ENCODE results near the gene PARM1. TPM values are rescaled to one million over a fixed set of nuclear protein-coding genes. Genes with fewer than 3 reads are reported as not detected.

PARM1 gene
- total and polyA plus RNA-seq, 2 of the 4 experiments (the other 2 are of a cell fraction), result 0.07 to 0.18 TPM

DNA sequence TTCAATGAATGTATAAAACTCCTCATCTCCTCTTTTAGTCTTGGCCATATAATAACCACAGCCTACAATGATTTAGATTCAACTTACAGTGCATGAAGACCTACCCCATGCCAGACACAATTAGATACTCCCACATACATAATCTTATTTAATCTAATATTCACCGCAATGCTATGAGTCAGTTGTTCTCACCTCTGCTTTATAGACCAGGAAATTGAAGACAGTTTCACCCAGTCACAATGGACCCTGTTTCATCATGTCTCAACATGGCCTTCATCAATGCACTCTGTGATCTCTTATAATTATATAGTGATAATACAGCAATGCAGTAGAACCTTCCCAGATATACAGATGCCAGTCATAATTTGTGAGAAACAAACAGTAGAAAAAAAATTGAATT lies 148.6 kb downstream of the PARM1 start:
- Histone ChIP-seq H3K18ac (ENCODE audit: low read depth, low read length) (no peak overlapping the region), H4K20me1 (ENCODE audit: insufficient read depth, low read length) (no peaks in the 10 kb centered on the region), H3K36me3 (ENCODE audit: control insufficient read depth, insufficient read depth, low read length) (no peaks in the 10 kb centered on the region), H2AK5ac (ENCODE audit: low read depth, low read length) (no peak overlapping the region), H3K27me3 (ENCODE audit: control insufficient read depth, insufficient read depth, low read length) (no peaks in the 10 kb centered on the region), H2BK15ac (ENCODE audit: low read depth, low read length) (no peak overlapping the region), H2AK9ac (replicated peaks; ENCODE audit: low read depth, low read length, poor library complexity) (no peak overlapping the region), H4K8ac (ENCODE audit: low read depth in 2 of 2, low read length in 2 of 2) (no peak overlapping the region), H3K9ac (ENCODE audit: low read depth, low read length) (no peak overlapping the region), H3K4me3 (ENCODE audit: insufficient read depth, low read depth, low read length) (no peak overlapping the region), H3K27ac (ENCODE audit: insufficient read depth, low read length) (no peak overlapping the region), H3K4me2 (ENCODE audit: low read depth, low read length) (no peak overlapping the region), H2BK5ac (ENCODE audit: low read depth, low read length, poor library complexity, severe bottlenecking) (no peak overlapping the region), H2BK20ac (ENCODE audit: low read depth, low read length) (no peak overlapping the region), H3K79me1 (ENCODE audit: low read depth in 1 of 2, low read length in 2 of 2) (no peaks in the 10 kb centered on the region), H3K14ac (replicated peaks; ENCODE audit: low read depth, low read length) (no peak overlapping the region), H2BK120ac (ENCODE audit: low read depth, low read length) (no peak overlapping the region), H3K56ac (ENCODE audit: extremely low read depth, insufficient read depth, low read length) (no peak overlapping the region), H2AFZ (replicated peaks; ENCODE audit: low read length, poor library complexity) (no peak overlapping the region), H3K4ac (ENCODE audit: low read depth, low read length) (no peak overlapping the region), H3K9me1 (ENCODE audit: insufficient read depth, low read length) (no peaks in the 10 kb centered on the region), H3K4me1 (ENCODE audit: control insufficient read depth, insufficient read depth, low read length) (no peaks in the 10 kb centered on the region), H3K9me3 (ENCODE audit: control insufficient read depth, insufficient read depth, low read length) (no peaks in the 10 kb centered on the region; the same call in 1 of the 2 replicates), H4K5ac (ENCODE audit: low read depth, low read length) (no peak overlapping the region), H4K91ac (ENCODE audit: insufficient read depth, low read depth, low read length) (no peak overlapping the region), H3K23ac (ENCODE audit: low read depth, low read length) (no peak overlapping the region)
- POLR2A ChIA-PET (ENCODE audit: unreplicated experiment), result no interaction called here
- no peak for ATAC-seq (ENCODE audit: low read depth)
- intact Hi-C loops (cut with micrococcal nuclease), result no loop called here
- DNase-seq, result no peak
- no CpG with 5 or more reads among the region's 1 CpG for WGBS, 2 experiments (ENCODE audit: extremely low coverage in 2 of 2, insufficient read length in 1 of 2)
- dilution Hi-C loops (cut with HindIII; ENCODE audit: low sequenced_read_pairs, unreplicated experiment), result no loop called here
- in situ Hi-C loops (cut with MboI; ENCODE audit: low sequenced_read_pairs), result no loop called here
- CTCF ChIA-PET, result no interaction called here
- no TSS peak for BruUV-seq (replicated peaks)
- no peak for TF ChIP-seq RFX5 (IDR thresholded peaks at IDR 0.05; ENCODE audit: low read depth, low read length)
- no peak for TF ChIP-seq MAZ (IDR thresholded peaks at IDR 0.05; ENCODE audit: borderline replicate concordance, low read depth, low read length)
- no peak for TF ChIP-seq MXI1 (IDR thresholded peaks at IDR 0.05; ENCODE audit: borderline replicate concordance, low read depth, low read length)
- no peak for TF ChIP-seq RCOR1 (IDR thresholded peaks at IDR 0.05; ENCODE audit: insufficient replicate concordance, low read length)
- TF ChIP-seq RAD21 (IDR thresholded peaks at IDR 0.05; ENCODE audit: low read length), result no peak
- TF ChIP-seq, protein P1, sequence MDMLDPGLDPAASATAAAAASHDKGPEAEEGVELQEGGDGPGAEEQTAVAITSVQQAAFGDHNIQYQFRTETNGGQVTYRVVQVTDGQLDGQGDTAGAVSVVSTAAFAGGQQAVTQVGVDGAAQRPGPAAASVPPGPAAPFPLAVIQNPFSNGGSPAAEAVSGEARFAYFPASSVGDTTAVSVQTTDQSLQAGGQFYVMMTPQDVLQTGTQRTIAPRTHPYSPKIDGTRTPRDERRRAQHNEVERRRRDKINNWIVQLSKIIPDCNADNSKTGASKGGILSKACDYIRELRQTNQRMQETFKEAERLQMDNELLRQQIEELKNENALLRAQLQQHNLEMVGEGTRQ (IDR thresholded peaks at IDR 0.05; ENCODE audit: low read depth, low read length), result no peak
- TF ChIP-seq POLR2A (IDR thresholded peaks at IDR 0.05; ENCODE audit: low read depth, low read length), result no peak
- no peak for TF ChIP-seq FOS (IDR thresholded peaks at IDR 0.05; ENCODE audit: low read depth, low read length)
- TF ChIP-seq MAFK (IDR thresholded peaks at IDR 0.05; ENCODE audit: low read depth, low read length), result no peak
